GM04503 (cell line): ENCODE measurements around the gene PHF13.

Experiments used
- DNase-seq: peaks from one replicate; pipeline ENCODE4 v3.0.0-alpha.2; 2012; ENCODE audit warnings: low read depth

PHF13 gene

DNA sequence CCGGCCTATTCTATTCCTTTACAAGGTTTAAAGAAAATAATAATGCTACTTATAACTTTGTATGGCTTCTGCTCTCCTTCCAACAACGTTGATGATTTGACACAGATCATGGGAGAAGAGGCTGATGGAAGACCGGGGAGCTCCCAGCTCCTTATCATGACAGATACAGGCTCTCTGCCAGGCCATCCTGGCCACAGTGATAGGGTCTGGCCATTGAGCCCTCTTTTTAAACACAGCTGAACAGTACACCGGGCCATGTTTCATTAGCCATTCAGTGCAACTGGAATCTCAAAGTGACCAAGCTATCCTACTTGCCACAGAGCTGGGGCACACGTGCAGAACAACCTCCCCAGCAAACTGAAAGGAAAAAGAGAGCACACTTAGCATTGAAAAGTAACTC is 53.2 kb downstream of the PHF13 start:
- no peak for DNase-seq

DNA sequence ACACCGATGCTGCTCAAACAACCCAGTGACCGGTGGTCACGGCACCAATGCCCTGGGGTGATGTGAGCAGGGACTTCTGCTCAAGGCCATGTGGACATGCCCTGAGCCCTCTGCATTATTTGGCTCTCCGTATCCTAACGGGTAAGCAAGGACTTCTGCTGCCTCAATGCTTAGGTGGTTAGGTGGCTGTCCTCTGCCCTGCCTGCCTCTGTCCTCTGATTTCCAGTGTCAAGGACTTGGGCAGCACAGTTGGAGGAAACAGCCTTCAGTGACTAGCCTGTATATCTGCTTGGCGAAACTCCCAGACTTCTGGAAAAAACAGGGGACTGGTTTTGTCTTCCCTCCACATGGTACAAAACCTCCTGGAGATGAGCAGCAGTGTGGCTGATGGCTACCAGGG is 53.6 kb downstream of the PHF13 start:
- DNase-seq, result no peak

DNA sequence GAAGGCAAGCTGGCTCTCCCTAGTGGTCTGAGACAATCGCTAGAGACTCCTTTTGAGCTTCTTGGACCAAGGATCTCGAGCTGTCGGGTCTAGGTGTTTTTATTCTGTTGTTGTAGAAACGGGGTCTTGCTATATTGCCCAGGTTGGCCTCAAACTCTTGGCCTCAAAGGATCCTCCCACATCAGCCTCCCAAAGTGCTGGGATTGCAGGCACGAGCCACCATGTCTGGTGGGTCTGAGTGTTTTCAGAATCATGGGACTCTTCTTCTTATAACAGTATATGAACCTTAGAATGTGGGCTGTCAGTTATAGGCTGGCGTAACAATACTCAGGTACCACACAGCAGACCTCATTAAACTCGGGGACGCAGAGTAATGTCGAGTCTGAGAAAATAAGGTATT is 55.0 kb downstream of the PHF13 start:
- no peak for DNase-seq

DNA sequence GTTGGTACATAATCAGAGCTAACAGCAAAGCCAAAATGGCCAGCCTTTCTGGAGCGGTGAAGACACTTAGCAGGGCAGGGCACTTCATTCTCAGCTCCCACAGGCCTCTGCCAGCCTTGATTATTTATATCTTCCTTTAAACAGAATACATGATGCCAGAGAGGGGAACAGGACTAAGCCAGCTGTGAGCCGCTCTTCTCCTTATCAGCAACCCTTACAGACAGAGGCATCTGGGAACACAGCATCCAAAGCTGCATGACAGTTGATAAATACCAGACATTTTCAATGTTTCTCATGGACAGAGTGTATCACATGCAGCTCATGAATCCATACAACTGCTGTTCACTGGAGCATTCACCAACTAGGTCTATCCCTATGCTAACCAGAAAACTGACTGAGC is 59.0 kb downstream of the PHF13 start:
- DNase-seq, result no peak
